Measurements from ENCODE around the gene SELENOO. TPM values are rescaled to one million over a fixed set of nuclear protein-coding genes. Genes with fewer than 3 reads are reported as not detected.

Gene SELENOO, protein sequence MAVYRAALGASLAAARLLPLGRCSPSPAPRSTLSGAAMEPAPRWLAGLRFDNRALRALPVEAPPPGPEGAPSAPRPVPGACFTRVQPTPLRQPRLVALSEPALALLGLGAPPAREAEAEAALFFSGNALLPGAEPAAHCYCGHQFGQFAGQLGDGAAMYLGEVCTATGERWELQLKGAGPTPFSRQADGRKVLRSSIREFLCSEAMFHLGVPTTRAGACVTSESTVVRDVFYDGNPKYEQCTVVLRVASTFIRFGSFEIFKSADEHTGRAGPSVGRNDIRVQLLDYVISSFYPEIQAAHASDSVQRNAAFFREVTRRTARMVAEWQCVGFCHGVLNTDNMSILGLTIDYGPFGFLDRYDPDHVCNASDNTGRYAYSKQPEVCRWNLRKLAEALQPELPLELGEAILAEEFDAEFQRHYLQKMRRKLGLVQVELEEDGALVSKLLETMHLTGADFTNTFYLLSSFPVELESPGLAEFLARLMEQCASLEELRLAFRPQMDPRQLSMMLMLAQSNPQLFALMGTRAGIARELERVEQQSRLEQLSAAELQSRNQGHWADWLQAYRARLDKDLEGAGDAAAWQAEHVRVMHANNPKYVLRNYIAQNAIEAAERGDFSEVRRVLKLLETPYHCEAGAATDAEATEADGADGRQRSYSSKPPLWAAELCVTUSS
- total RNA-seq = 23.9 and 25.0 TPM in 2 replicates
- long read RNA-seq, partial matches to known transcripts = 2 of 4 reads
- long read RNA-seq, other reads (novel, unspliced or antisense) = 1 of 4 reads

DNA sequence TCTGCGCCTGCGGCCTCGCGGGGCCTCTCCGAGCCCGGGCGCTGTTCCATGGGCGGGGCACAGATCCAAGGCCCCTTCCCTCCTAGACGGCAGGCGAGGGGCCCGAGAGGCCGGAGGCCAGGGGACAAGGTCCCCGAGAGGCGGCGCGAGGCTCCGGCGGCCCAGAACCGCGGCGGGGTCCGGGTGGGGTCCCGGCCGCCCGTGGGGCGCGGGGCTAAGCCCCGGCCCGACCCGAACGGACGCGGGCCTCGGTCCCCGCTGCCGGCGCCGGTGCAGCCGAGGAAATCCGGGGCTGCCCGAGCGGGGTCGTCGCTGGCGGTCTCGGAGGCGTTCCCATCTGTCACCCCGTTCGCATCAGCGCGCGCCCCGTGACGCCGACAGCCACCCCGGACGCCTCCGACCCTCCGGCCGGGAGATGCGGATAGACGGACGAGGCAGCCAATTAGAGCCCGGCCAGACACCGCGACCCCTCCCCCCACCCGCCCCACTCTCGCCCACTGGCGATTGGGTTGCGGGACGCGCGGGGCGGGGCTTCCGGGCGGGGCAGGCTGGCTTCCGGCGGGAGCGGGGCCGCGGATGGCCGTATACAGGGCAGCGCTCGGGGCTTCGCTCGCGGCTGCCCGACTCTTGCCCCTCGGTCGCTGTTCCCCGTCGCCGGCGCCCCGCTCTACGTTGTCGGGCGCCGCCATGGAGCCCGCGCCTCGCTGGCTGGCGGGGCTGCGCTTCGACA, at the start of gene SELENOO:
TSS of gene SELENOO (plus strand) at position 551 of the 730 bp plus-strand sequence. CDS start at position 577, 26 bp downstream.
- H3K4me3 Mint-ChIP-seq (ENCODE audit: unreplicated experiment) = peak within 1 kb of the TSS; percentile 77
- peaks cover 15% of the 10 kb centered on the region for H3K4me1 Mint-ChIP-seq (ENCODE audit: unreplicated experiment)
- DNase-seq (ENCODE audit: extremely low spot score, unreplicated experiment) = peak; percentile 96
- TF ChIP-seq, protein P1, sequence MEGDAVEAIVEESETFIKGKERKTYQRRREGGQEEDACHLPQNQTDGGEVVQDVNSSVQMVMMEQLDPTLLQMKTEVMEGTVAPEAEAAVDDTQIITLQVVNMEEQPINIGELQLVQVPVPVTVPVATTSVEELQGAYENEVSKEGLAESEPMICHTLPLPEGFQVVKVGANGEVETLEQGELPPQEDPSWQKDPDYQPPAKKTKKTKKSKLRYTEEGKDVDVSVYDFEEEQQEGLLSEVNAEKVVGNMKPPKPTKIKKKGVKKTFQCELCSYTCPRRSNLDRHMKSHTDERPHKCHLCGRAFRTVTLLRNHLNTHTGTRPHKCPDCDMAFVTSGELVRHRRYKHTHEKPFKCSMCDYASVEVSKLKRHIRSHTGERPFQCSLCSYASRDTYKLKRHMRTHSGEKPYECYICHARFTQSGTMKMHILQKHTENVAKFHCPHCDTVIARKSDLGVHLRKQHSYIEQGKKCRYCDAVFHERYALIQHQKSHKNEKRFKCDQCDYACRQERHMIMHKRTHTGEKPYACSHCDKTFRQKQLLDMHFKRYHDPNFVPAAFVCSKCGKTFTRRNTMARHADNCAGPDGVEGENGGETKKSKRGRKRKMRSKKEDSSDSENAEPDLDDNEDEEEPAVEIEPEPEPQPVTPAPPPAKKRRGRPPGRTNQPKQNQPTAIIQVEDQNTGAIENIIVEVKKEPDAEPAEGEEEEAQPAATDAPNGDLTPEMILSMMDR (IDR thresholded peaks at IDR 0.05) = no peak
- H3K27me3 Mint-ChIP-seq (ENCODE audit: unreplicated experiment) = no peaks in the 10 kb centered on the region
- H3K36me3 Mint-ChIP-seq (ENCODE audit: unreplicated experiment) = peaks cover 14% of the 10 kb centered on the region
- H3K9me3 Mint-ChIP-seq (ENCODE audit: unreplicated experiment) = no peaks in the 10 kb centered on the region
- peak within 1 kb of the TSS; percentile 27 for H3K27ac Mint-ChIP-seq (ENCODE audit: unreplicated experiment)

DNA sequence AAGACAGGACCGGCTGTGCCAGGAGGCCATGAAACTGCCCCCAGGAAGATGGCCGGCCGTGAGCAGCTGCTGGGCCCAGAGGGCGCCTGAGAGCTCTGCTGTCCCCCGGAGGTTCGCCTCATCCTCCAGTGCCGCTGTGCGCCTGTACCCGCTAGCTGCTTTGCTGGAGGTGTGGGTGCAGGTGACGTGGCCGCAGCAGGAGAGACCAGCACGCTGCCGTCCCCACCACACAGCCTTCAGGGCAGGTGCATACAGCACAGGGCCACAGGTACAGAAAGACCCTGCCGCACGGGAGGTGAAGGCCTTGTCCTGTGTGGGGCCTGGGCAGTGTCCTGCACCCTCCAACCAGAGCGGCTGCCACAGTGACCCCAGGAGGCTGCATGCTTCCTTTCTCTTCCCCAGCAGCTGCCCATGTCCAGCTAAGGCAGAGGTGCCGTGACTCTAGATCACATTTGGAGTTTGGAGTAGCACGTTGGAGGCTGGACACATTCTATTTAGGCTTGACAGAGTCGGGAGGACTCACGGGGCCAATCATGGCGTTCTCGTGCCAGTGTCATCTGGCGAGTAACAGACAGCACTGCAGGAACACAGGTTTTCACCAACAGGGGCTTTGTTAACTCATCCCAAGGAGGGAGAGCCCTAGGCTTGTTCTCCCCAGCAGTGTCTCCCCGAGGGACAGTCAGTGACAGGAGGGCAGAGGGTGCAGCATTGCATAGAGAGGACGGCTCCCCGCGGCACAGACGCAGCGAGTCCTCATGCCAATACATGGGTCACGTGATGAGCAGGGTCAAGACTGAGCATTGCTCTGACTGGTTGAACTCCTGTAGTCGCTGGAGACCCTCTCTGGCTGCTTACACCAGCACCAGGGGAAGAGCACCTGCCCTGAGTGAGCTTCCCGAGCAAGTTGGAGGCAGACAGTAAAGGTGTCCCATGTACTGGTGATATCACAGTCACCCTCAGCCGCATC, 49.0 kb upstream of the SELENOO start:
- TF ChIP-seq, protein P1 (IDR thresholded peaks at IDR 0.05) = no peak
- H3K27ac Mint-ChIP-seq (ENCODE audit: unreplicated experiment) = no peak overlapping the region
- DNase-seq (ENCODE audit: extremely low spot score, unreplicated experiment) = no peak

DNA sequence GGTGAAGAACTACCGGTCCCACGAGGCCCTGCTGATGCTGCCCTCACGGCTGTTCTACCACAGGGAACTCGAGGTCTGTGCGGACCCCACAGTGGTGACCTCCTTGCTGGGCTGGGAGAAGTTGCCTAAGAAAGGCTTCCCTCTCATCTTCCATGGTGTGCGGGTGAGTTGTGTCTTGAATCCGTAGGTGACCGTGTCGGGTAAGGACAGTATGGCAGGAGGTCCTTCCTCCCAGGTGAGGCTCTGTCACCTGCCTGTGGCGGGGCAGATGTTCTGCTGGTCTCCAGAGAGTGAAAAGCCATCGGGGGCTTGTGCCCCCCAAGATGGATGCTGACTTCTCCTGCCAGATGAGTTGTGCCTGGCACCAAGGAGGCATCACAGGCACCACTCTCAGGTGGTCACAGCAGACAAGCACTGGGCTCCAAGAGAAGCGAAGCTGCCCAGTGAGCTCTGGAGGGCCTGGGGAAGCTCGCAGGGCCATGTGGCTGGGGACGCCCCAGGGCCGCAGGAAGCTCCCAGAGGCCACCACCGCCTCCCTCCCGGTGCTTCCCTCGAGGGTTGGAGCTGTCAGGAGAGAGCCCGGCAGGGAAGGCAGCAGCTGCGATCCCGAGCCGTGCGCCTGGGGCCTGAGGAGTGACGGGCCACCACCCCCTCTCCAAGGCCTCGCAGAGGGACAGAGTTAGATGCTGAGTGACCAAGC, 47.6 kb upstream of the SELENOO start:
- DNase-seq (ENCODE audit: extremely low spot score, unreplicated experiment) = no peak

More for the DNA sequence above, 49.0 kb upstream of the SELENOO start:
- Mint-ChIP-seq H3K36me3 (ENCODE audit: unreplicated experiment) (no peaks in the 10 kb centered on the region), H3K4me1 (ENCODE audit: unreplicated experiment) (peaks cover 1% of the 10 kb centered on the region), H3K27me3 (ENCODE audit: unreplicated experiment) (peaks cover under 1% of the 10 kb centered on the region), H3K9me3 (ENCODE audit: unreplicated experiment) (no peaks in the 10 kb centered on the region), H3K4me3 (ENCODE audit: unreplicated experiment) (no peak overlapping the region)

DNA sequence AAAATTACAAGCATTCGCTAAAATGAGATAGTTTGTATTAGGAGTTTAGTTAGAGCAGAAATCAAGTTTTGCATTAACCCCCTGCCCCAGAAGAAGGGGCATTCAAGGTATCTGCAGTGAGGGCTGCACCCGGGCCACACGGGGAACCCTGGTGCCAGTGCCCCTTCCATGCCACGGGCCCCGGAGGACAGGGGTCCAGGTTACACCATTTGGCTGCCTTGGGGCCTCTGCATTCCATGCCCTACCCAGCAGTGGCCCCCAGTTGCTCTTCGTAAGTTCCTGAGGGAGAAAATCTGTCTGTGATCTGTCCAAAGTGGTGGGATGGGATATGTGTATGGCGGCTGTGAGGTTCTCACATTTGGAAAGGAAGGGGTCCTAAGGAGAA, 47.1 kb upstream of the SELENOO start:
- TF ChIP-seq, protein P1 (IDR thresholded peaks at IDR 0.05) = no peak
- Mint-ChIP-seq H3K4me3 (ENCODE audit: unreplicated experiment) (no peak overlapping the region), H3K36me3 (ENCODE audit: unreplicated experiment) (no peaks in the 10 kb centered on the region), H3K4me1 (ENCODE audit: unreplicated experiment) (no peaks in the 10 kb centered on the region), H3K27me3 (ENCODE audit: unreplicated experiment) (peaks cover 19% of the 10 kb centered on the region), H3K27ac (ENCODE audit: unreplicated experiment) (no peak overlapping the region), H3K9me3 (ENCODE audit: unreplicated experiment) (no peaks in the 10 kb centered on the region)
- no peak for DNase-seq (ENCODE audit: extremely low spot score, unreplicated experiment)

More for the DNA sequence above, 47.6 kb upstream of the SELENOO start:
- Mint-ChIP-seq H3K4me3 (ENCODE audit: unreplicated experiment) (no peak overlapping the region), H3K36me3 (ENCODE audit: unreplicated experiment) (no peaks in the 10 kb centered on the region), H3K27ac (ENCODE audit: unreplicated experiment) (no peak overlapping the region), H3K4me1 (ENCODE audit: unreplicated experiment) (no peaks in the 10 kb centered on the region), H3K9me3 (ENCODE audit: unreplicated experiment) (no peaks in the 10 kb centered on the region), H3K27me3 (ENCODE audit: unreplicated experiment) (peaks cover 14% of the 10 kb centered on the region)
- TF ChIP-seq, protein P1 (IDR thresholded peaks at IDR 0.05) = no peak
